ENCODE measurements around the gene GJA4.

The GJA4 gene

GRCh38 chr1:34839526-34840305 lies 46.9 kb downstream of the GJA4 start:
- Histone ChIP-seq H3K9me3 (ENCODE audit: severe bottlenecking) (no peaks in the 10 kb centered on the region), H3K4me3 (ENCODE audit: severe bottlenecking) (no peak overlapping the region), H3K27me3 (ENCODE audit: insufficient read depth, poor library complexity, severe bottlenecking) (no peaks in the 10 kb centered on the region), H3K27ac (ENCODE audit: poor library complexity, severe bottlenecking) (no peak overlapping the region), H3K36me3 (ENCODE audit: low read depth) (no peaks in the 10 kb centered on the region), H3K4me1 (ENCODE audit: insufficient read depth, poor library complexity, severe bottlenecking) (no peaks in the 10 kb centered on the region)
- DNase-seq (ENCODE audit: low spot score) (no peak), ATAC-seq (ENCODE audit: low read depth) (no peak)
- no peak for TF ChIP-seq CTCF (IDR thresholded peaks at IDR 0.05; ENCODE audit: poor library complexity, severe bottlenecking)

- no peak for TF ChIP-seq CTCF (IDR thresholded peaks at IDR 0.05; ENCODE audit: poor library complexity, severe bottlenecking)
- no peaks in the 10 kb centered on the region for H3K9me3 ChIP-seq (ENCODE audit: severe bottlenecking)
- H3K36me3 ChIP-seq (ENCODE audit: low read depth): no peaks in the 10 kb centered on the region
- no peaks in the 10 kb centered on the region for H3K4me1 ChIP-seq (ENCODE audit: insufficient read depth, poor library complexity, severe bottlenecking)
- H3K27me3 ChIP-seq (ENCODE audit: insufficient read depth, poor library complexity, severe bottlenecking): no peaks in the 10 kb centered on the region
- H3K4me3 ChIP-seq (ENCODE audit: severe bottlenecking): no peak overlapping the region
- no peak for ATAC-seq (ENCODE audit: low read depth)
- DNase-seq (ENCODE audit: low spot score): no peak
- no peak overlapping the region for H3K27ac ChIP-seq (ENCODE audit: poor library complexity, severe bottlenecking)
These were observed 47.6 kb downstream of the GJA4 start for GRCh38 chr1:34840426-34840825.

- no peak for TF ChIP-seq CTCF (IDR thresholded peaks at IDR 0.05; ENCODE audit: poor library complexity, severe bottlenecking)
- DNase-seq (ENCODE audit: low spot score) (no peak), ATAC-seq (ENCODE audit: low read depth) (no peak)
- Histone ChIP-seq H3K4me1 (ENCODE audit: insufficient read depth, poor library complexity, severe bottlenecking) (no peaks in the 10 kb centered on the region), H3K27ac (ENCODE audit: poor library complexity, severe bottlenecking) (no peak overlapping the region), H3K4me3 (ENCODE audit: severe bottlenecking) (no peak overlapping the region), H3K9me3 (ENCODE audit: severe bottlenecking) (no peaks in the 10 kb centered on the region), H3K27me3 (ENCODE audit: insufficient read depth, poor library complexity, severe bottlenecking) (no peaks in the 10 kb centered on the region), H3K36me3 (ENCODE audit: low read depth) (no peaks in the 10 kb centered on the region)
These were observed 49.3 kb downstream of the GJA4 start for GRCh38 chr1:34842073-34842472.

- ATAC-seq (ENCODE audit: low read depth) (no peak), DNase-seq (ENCODE audit: low spot score) (no peak)
- Histone ChIP-seq H3K27me3 (ENCODE audit: insufficient read depth, poor library complexity, severe bottlenecking) (no peaks in the 10 kb centered on the region), H3K27ac (ENCODE audit: poor library complexity, severe bottlenecking) (no peak overlapping the region), H3K4me1 (ENCODE audit: insufficient read depth, poor library complexity, severe bottlenecking) (no peaks in the 10 kb centered on the region), H3K9me3 (ENCODE audit: severe bottlenecking) (no peaks in the 10 kb centered on the region), H3K4me3 (ENCODE audit: severe bottlenecking) (no peak overlapping the region), H3K36me3 (ENCODE audit: low read depth) (no peaks in the 10 kb centered on the region)
- TF ChIP-seq CTCF (IDR thresholded peaks at IDR 0.05; ENCODE audit: poor library complexity, severe bottlenecking): no peak
These were observed 50.2 kb downstream of the GJA4 start for GRCh38 chr1:34842952-34843371.

All from RWPE2 (cell line).